Naive thymus-derived CD8-positive, alpha-beta T cell (primary cell): ENCODE data around the gene NPIPB2. TPM values are rescaled to one million over a fixed set of nuclear protein-coding genes. Genes with fewer than 3 reads are reported as not detected.

ENCODE experiments used
- ATAC-seq, 2 donors: fragments of 150-1000 bp; cut with Tn5 transposase in 1 of 2; sonication (Bioruptor Pico), chemical (Tn5 transposase) in 1 of 2; 1 replicate in 1 of 2; 2 replicates in 1 of 2; pipeline ENCODE4 v1.10.0; 2021; ENCODE audit warnings: mild to moderate bottlenecking in 2 of 2, moderate library complexity in 2 of 2
- POLR2A ChIA-PET: fragments of 350-600 bp; sonication (Branson Sonifier 250); formaldehyde crosslinking; loops from one replicate; lab custom pipeline; 2021; ENCODE audit warnings: antibody characterized with exemption; lab: Charles Lee
- DNase-seq, 10 donors: peaks; one replicate each; pipeline versions ENCODE4 v3.0.0 to v3.0.0-alpha.2; 2020 to 2022
- H3K27ac Mint-ChIP-seq, 10 donors: one replicate each; pipeline ENCODE4 v1.8.0; 2020 to 2022; ENCODE audit warnings: mild to moderate bottlenecking in 10 of 10, mixed read lengths in 10 of 10, moderate library complexity in 4 of 10, inconsistent platforms in 1 of 10
- H3K27me3 Mint-ChIP-seq, 5 donors: one replicate each; pipeline ENCODE4 v1.8.0; 2021 to 2022; ENCODE audit warnings: mixed read lengths in 5 of 5
- H3K36me3 Mint-ChIP-seq, 3 donors: one replicate each; pipeline ENCODE4 v1.8.0; 2020 to 2022; ENCODE audit warnings: mixed read lengths in 3 of 3, mild to moderate bottlenecking in 2 of 3, inconsistent platforms in 1 of 3
- H3K4me1 Mint-ChIP-seq, 4 donors: one replicate each; pipeline ENCODE4 v1.8.0; 2021 to 2022; ENCODE audit warnings: mixed read lengths in 4 of 4
- H3K4me3 Mint-ChIP-seq, 10 donors: one replicate each; pipeline ENCODE4 v1.8.0; 2020 to 2022; ENCODE audit warnings: mild to moderate bottlenecking in 10 of 10, mixed read lengths in 10 of 10, moderate library complexity in 6 of 10, inconsistent platforms in 1 of 10
- H3K9me3 Mint-ChIP-seq, 9 donors: one replicate each; pipeline ENCODE4 v1.8.0; 2020 to 2022; ENCODE audit warnings: mixed read lengths in 9 of 9, mild to moderate bottlenecking in 3 of 9, inconsistent platforms in 1 of 9, moderate library complexity in 1 of 9
- polyA plus RNA-seq, 3 donors: library from polyadenylated mRNA; unstranded; fragments of 300-500 nt; fragmentation: Illumina TruSeq; gene quantifications; one replicate each; pipeline ENCODE4 v1.2.3, GENCODE V29; 2021
- total RNA-seq, 8 experiments: library from RNA in 2 of 8; stranded (reverse) in 2 of 8; gene quantifications; one replicate each; pipeline ENCODE4 v1.2.3 and lab custom pipeline; 2021 to 2026

The NPIPB2 gene
- total and polyA plus RNA-seq, 5 experiments from 2014 or later, result 1.1 to 24.5 (median 10.3) TPM; not detected in 1

DNA sequence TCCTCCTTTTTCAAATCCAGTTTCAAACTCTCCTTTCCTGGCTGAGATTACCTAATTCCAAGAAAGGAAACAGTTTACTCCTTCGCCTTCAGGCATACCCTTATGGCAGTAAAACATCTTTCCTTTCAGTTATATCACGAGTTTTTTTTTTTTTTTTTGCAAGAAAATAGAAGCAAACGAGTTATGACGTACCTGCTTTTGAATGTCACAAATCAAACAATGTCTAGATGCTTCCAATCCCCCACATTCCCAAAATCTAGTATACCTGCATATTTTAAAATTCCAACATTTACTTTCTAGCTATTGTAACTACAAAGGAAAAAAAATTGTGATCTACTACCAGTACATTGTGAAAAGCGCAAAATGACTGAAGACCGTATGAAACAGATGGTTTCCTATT is 55.0 kb downstream of the NPIPB2 start:
- H3K4me3 Mint-ChIP-seq, result no peak overlapping the region
- H3K9me3 Mint-ChIP-seq, result no peaks in the 10 kb centered on the region
- peaks cover 0 to 4% (median 0%) of the 10 kb centered on the region in 4 donors for H3K4me1 Mint-ChIP-seq
- DNase-seq (no peak), ATAC-seq (no peak)
- POLR2A ChIA-PET, result no interaction called here
- H3K36me3 Mint-ChIP-seq, result peaks cover 9 to 88% (median 31%) of the 10 kb centered on the region in 3 donors
- H3K27me3 Mint-ChIP-seq, result no peaks in the 10 kb centered on the region
- peak overlapping the region in 4 of 10 donors; percentile 11 to 79 (median 34) for H3K27ac Mint-ChIP-seq

DNA sequence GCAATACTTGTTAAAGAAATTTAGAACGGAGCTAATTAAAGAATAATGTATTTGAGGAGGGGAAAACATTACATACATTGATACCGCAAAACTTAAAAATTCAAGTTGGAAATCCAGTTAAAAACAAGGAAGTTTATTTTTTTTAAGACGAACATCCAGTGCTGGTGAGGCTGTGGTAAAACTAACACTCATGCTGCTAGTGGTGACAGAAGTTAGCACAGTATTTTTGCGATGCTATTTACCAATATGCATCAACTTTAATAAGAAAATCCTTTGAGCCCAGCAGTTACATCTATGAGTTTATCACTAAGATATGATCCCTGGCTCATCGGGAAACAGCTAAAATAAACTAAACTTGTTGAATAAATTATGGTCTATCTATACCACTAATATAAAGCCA is 57.8 kb downstream of the NPIPB2 start:
- peak overlapping the region in 1 of 10 donors; percentile 15 for H3K27ac Mint-ChIP-seq
- ATAC-seq (no peak), DNase-seq (no peak)
- H3K36me3 Mint-ChIP-seq, result peaks cover 9 to 89% (median 34%) of the 10 kb centered on the region in 3 donors
- POLR2A ChIA-PET, result interaction anchor here (0.7 to 0.8 kb wide), 2 partner anchors 17 to 33 kb away, joined by 3 to 4 read pairs; no protein-coding TSS in a partner anchor
- H3K4me1 Mint-ChIP-seq, result peaks cover 0 to 4% (median 0%) of the 10 kb centered on the region in 4 donors
- H3K4me3 Mint-ChIP-seq, result no peak overlapping the region
- no peaks in the 10 kb centered on the region for H3K9me3 Mint-ChIP-seq
- H3K27me3 Mint-ChIP-seq, result no peaks in the 10 kb centered on the region

DNA sequence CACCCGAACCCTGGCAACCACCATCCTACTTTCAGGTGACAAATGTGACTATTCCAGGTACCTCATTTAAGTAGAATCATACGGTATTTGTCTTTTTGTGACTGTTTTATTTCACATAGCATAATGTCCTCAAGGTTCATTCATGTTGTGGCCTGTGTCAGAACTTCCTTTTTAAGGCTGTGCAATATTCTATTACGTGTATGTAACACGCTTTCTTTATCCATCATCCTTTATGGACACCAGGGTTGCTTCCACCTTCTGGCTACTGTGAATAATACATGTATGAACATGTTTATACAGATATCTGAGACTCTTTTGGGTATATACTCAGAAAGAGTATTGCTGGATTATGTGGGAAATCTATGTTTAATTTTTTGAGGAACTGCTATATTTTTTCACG is 61.8 kb downstream of the NPIPB2 start:
- Mint-ChIP-seq H3K9me3 (no peaks in the 10 kb centered on the region), H3K4me3 (no peak overlapping the region), H3K27ac (peak overlapping the region in 2 of 10 donors; percentile 6 to 77), H3K4me1 (no peaks in the 10 kb centered on the region), H3K27me3 (no peaks in the 10 kb centered on the region), H3K36me3 (peaks cover 0 to 83% (median 22%) of the 10 kb centered on the region in 3 donors)
- ATAC-seq (peak in 1 of 2 donors; percentile 38), DNase-seq (no peak)
- POLR2A ChIA-PET, result no interaction called here

DNA sequence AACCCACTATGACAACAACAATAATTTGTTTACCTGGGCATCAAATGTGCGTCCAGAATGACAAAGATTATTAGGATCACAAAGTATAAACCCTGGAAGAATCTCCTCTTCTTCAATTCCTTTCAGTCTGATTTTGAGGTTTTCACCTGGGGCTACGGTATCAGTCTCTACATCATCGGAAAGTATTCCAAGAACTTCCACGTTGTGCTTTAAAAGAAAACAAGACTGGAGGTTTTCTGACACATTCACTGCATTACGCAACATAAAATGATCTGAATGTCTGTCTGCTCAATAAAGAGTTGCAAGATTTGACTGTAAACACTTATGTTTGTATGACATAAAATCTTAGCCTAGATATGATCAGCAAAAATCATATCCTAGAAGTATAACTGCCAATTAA is 64.5 kb downstream of the NPIPB2 start:
- Mint-ChIP-seq H3K27ac (no peak overlapping the region), H3K27me3 (no peaks in the 10 kb centered on the region), H3K9me3 (no peaks in the 10 kb centered on the region), H3K4me1 (no peaks in the 10 kb centered on the region), H3K4me3 (no peak overlapping the region), H3K36me3 (peaks cover 4 to 83% (median 19%) of the 10 kb centered on the region in 3 donors)
- DNase-seq (no peak), ATAC-seq (no peak)
- POLR2A ChIA-PET, result no interaction called here

Other genes with a start within 250 kb of the NPIPB2 start
- 10 to 100 TPM; 35.3 to 41.8 TPM for gene TXNDC11, start 199.2 kb downstream of the NPIPB2 start, total RNA-seq
- 10 to 100 TPM; 31.8 to 46.8 (median 35.4) TPM for gene TXNDC11, start 199.2 kb downstream of the NPIPB2 start, polyA plus RNA-seq
- gene ZC3H7A, start 144.8 kb downstream of the NPIPB2 start, total RNA-seq, result 10 to 100 TPM; 71.0 to 72.2 TPM
- gene ZC3H7A, start 144.8 kb downstream of the NPIPB2 start, polyA plus RNA-seq, result 10 to 100 TPM; 29.7 to 35.1 (median 32.3) TPM
- 100 to 1,000 TPM; 238 to 252 TPM for gene RSL1D1, start 90.5 kb downstream of the NPIPB2 start, total RNA-seq
- 100 to 1,000 TPM; 256 to 353 (median 337) TPM for gene RSL1D1, start 90.5 kb downstream of the NPIPB2 start, polyA plus RNA-seq
- 100 to 1,000 TPM in 1 of 2 experiments, 10 to 100 TPM in 1; 86.2 to 102 TPM for gene GSPT1, start 26.1 kb downstream of the NPIPB2 start, total RNA-seq
- 10 to 100 TPM; 64.0 to 91.1 (median 65.9) TPM for gene GSPT1, start 26.1 kb downstream of the NPIPB2 start, polyA plus RNA-seq
- gene TNFRSF17, start 23.2 kb upstream of the NPIPB2 start, total RNA-seq, result 1 to 10 TPM in 1 of 2 experiments, under 1 TPM in 1; 0.63 to 1.2 TPM
- under 1 TPM in 1 of 3 donors, not detected in 2; 0.20 TPM for gene TNFRSF17, start 23.2 kb upstream of the NPIPB2 start, polyA plus RNA-seq
- gene SNX29, start 34.7 kb upstream of the NPIPB2 start, total RNA-seq, result 10 to 100 TPM; 31.2 to 42.7 TPM
- gene SNX29, start 34.7 kb upstream of the NPIPB2 start, polyA plus RNA-seq, result 10 to 100 TPM in 2 of 3 donors, 1 to 10 TPM in 1; 6.1 to 14.3 (median 12.3) TPM